ENCODE results near the gene HOXD11. TPM values are rescaled to one million over a fixed set of nuclear protein-coding genes. Genes with fewer than 3 reads are reported as not detected.

HOXD11 gene
- total RNA-seq, 4 donors from 2014 or later: not detected

DNA sequence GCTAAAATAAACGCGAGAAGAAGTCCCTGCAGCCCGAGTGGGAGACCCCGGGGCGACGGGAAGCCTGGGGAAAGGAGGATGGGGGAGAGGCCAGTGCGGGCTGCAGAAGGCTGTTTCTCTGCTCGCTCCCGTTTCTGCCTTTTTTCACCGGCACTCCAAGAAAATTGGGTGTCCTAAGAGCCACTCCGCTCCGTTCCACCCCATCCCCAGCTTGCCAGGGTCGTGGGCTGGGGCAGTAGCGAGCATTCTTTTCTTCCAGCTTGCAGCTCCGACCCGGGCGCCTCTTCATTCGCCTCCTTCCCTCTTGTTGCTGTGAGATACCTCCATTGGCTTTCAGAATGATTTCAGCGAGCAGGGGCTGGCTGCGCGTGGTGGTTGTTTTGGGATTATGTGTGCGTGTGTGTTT is 51.1 kb downstream of the HOXD11 start:
- H3K9me3 ChIP-seq: no peaks in the 10 kb centered on the region
- H3K4me3 ChIP-seq: no peak overlapping the region
- no peak for ATAC-seq
- no peaks in the 10 kb centered on the region for H3K36me3 ChIP-seq
- WGBS, 2 donors (ENCODE audit: low coverage in 1 of 2): 9 to 33% methylated on average over 6 to 15 of the region's 22 CpGs
- peaks cover 100% of the 10 kb centered on the region for H3K27me3 ChIP-seq
- peaks cover 0 to 59% (median 17%) of the 10 kb centered on the region in 3 donors for H3K4me1 ChIP-seq
- H3K27ac ChIP-seq: no peak overlapping the region
- TF ChIP-seq POLR2AphosphoS5 (IDR thresholded peaks at IDR 0.05) (no peak), EP300 (IDR thresholded peaks at IDR 0.05) (no peak)
- TF ChIP-seq, protein P1, sequence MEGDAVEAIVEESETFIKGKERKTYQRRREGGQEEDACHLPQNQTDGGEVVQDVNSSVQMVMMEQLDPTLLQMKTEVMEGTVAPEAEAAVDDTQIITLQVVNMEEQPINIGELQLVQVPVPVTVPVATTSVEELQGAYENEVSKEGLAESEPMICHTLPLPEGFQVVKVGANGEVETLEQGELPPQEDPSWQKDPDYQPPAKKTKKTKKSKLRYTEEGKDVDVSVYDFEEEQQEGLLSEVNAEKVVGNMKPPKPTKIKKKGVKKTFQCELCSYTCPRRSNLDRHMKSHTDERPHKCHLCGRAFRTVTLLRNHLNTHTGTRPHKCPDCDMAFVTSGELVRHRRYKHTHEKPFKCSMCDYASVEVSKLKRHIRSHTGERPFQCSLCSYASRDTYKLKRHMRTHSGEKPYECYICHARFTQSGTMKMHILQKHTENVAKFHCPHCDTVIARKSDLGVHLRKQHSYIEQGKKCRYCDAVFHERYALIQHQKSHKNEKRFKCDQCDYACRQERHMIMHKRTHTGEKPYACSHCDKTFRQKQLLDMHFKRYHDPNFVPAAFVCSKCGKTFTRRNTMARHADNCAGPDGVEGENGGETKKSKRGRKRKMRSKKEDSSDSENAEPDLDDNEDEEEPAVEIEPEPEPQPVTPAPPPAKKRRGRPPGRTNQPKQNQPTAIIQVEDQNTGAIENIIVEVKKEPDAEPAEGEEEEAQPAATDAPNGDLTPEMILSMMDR (IDR thresholded peaks at IDR 0.05): no peak

- Histone ChIP-seq H3K4me3 (no peak overlapping the region), H3K4me1 (peaks cover 0 to 59% (median 17%) of the 10 kb centered on the region in 3 donors), H3K9me3 (no peaks in the 10 kb centered on the region), H3K27ac (no peak overlapping the region), H3K27me3 (peaks cover 100% of the 10 kb centered on the region), H3K36me3 (no peaks in the 10 kb centered on the region)
- no peak for ATAC-seq
- WGBS, 2 donors (ENCODE audit: low coverage in 1 of 2): 0 to 16% methylated on average over 5 to 10 of the region's 39 CpGs
- no peak for TF ChIP-seq POLR2AphosphoS5 (IDR thresholded peaks at IDR 0.05)
- TF ChIP-seq EP300 (IDR thresholded peaks at IDR 0.05): no peak
- TF ChIP-seq, protein P1 (IDR thresholded peaks at IDR 0.05): no peak
- TF ChIP-seq POLR2A (IDR thresholded peaks at IDR 0.05): no peak
Measured at GRCh38 chr2:176158855-176159662, 52.0 kb downstream of the HOXD11 start.

Small RNAs within 50 kb of the gene (small RNA-seq; reads per million reads assigned to genes)
- 36,340 to 231,443 (median 69,302) reads per million in 4 donors for gene MIR10B

Other genes starting within 250 kb of the HOXD11 start
- 10 to 100 TPM; 13.9 to 18.4 (median 15.1) TPM for gene LNPK, start 105.0 kb upstream of the HOXD11 start, total RNA-seq
- under 1 TPM in 1 of 4 donors, not detected in 3; 0.08 TPM for gene EVX2, start 23.3 kb upstream of the HOXD11 start, total RNA-seq
- gene HOXD13, start 14.6 kb upstream of the HOXD11 start, total RNA-seq: not detected
- not detected for gene HOXD12, start 7.5 kb upstream of the HOXD11 start, total RNA-seq
- under 1 TPM in 3 of 4 donors, not detected in 1; 0.31 to 0.67 (median 0.52) TPM for gene HOXD10, start 9.5 kb downstream of the HOXD11 start, total RNA-seq
- gene HOXD9, start 15.4 kb downstream of the HOXD11 start, total RNA-seq: 1 to 10 TPM in 2 of 4 donors, under 1 TPM in 2; 0.47 to 2.9 (median 1.2) TPM
- 1 to 10 TPM; 2.3 to 6.9 (median 3.4) TPM for gene HOXD8, start 22.4 kb downstream of the HOXD11 start, total RNA-seq
- gene HOXD4, start 44.3 kb downstream of the HOXD11 start, total RNA-seq: 1 to 10 TPM in 2 of 4 donors, under 1 TPM in 1, not detected in 1; 0.69 to 3.6 (median 1.3) TPM
- gene HOXD3, start 50.0 kb downstream of the HOXD11 start, total RNA-seq: 1 to 10 TPM; 1.8 to 2.7 (median 2.2) TPM
- under 1 TPM in 3 of 4 donors, not detected in 1; 0.13 to 0.54 (median 0.32) TPM for gene HOXD1, start 81.4 kb downstream of the HOXD11 start, total RNA-seq
- gene MTX2, start 162.2 kb downstream of the HOXD11 start, total RNA-seq: 10 to 100 TPM; 21.3 to 41.1 (median 29.4) TPM